GM18505 (cell line): ENCODE measurements around the gene RAET1G.
"Not testable (repeated sequence)": the region's sequence is repeated elsewhere in the genome, so short reads cannot be mapped to it uniquely, and the experiment has no call there.

Experiments
- ATAC-seq: cut with Tn5 transposase; IDR thresholded peaks from one replicate; pipeline ENCODE4 v1.9.1; 2021; ENCODE audit not compliant: unreplicated experiment
- POLR2A ChIP-seq: IDR thresholded peaks from 4 replicates; pipeline ENCODE4 v1.6.1; 2011; ENCODE audit warnings: borderline replicate concordance; ENCODE audit not compliant: insufficient read depth, insufficient read length; ENCODE audit errors: extremely low read depth

The RAET1G gene

GRCh38 chr6:149915970-149916865, 6.7 kb downstream of the RAET1G start:
- TF ChIP-seq POLR2A: no peak
- no peak for ATAC-seq

- no peak for TF ChIP-seq POLR2A
- no peak for ATAC-seq
These were observed 9.2 kb downstream of the RAET1G start for GRCh38 chr6:149913540-149914240.

- ATAC-seq: no peak
- TF ChIP-seq POLR2A: no peak
These were observed 9.8 kb downstream of the RAET1G start for GRCh38 chr6:149913085-149913484.

- ATAC-seq: not testable (repeated sequence)
These were observed 10.2 kb downstream of the RAET1G start for GRCh38 chr6:149912680-149913079.

GRCh38 chr6:149910721-149911151, 12.2 kb downstream of the RAET1G start:
- no peak for ATAC-seq
- TF ChIP-seq POLR2A: no peak

- no peak for TF ChIP-seq POLR2A
- no peak for ATAC-seq
These were observed 13.0 kb downstream of the RAET1G start for GRCh38 chr6:149909701-149910470.

- ATAC-seq: not testable (repeated sequence)
These were observed 14.4 kb downstream of the RAET1G start for GRCh38 chr6:149908480-149908879.

- ATAC-seq: no peak
These were observed 15.6 kb downstream of the RAET1G start for GRCh38 chr6:149907317-149907716.

GRCh38 chr6:149906405-149906804, 16.5 kb downstream of the RAET1G start:
- TF ChIP-seq POLR2A: no peak
- no peak for ATAC-seq

More at GRCh38 chr6:149907317-149907716, 15.6 kb downstream of the RAET1G start:
- no peak for TF ChIP-seq POLR2A

GRCh38 chr6:149905911-149906371, 17.0 kb downstream of the RAET1G start:
- no peak for TF ChIP-seq POLR2A
- no peak for ATAC-seq

GRCh38 chr6:149905371-149905910, 17.5 kb downstream of the RAET1G start:
- TF ChIP-seq POLR2A: no peak
- ATAC-seq: no peak

- no peak for ATAC-seq
- TF ChIP-seq POLR2A: no peak
These were observed 18.1 kb downstream of the RAET1G start for GRCh38 chr6:149904661-149905370.
